Endothelial cell of umbilical vein (primary cell): Measurements from ENCODE around the gene GTPBP3. TPM values are rescaled to one million over a fixed set of nuclear protein-coding genes. Genes with fewer than 3 reads are reported as not detected.

Experiments used
- BruUV-seq: library from RNA; stranded (reverse); fragments of 400-500 nt; replicated peaks from 2 replicates; lab custom pipeline; 2021; lab: Mats Ljungman, UMichigan
- CTCF ChIA-PET: fragments of 300-600, 350-600 bp; sonication (Branson Sonifier 250); formaldehyde crosslinking; loops from one replicate; lab custom pipeline; 2021; ENCODE audit warnings: antibody characterized with exemption, inconsistent platforms; lab: Charles Lee
- POLR2A ChIA-PET: fragments of 300-600, 350-600 bp; sonication (Branson Sonifier 250); formaldehyde crosslinking; loops from one replicate; lab custom pipeline; 2021; ENCODE audit warnings: antibody characterized with exemption, inconsistent platforms; lab: Charles Lee
- DNase-seq: peaks from one replicate; pipeline ENCODE4 v3.0.0-alpha.2; 2011; ENCODE audit warnings: low read depth, low spot score
- FAIRE-seq: peaks from 2 replicates; lab custom pipeline; 2011; peaks lifted over from hg19 to GRCh38; lab: Jason Lieb, UNC
- H2AFZ ChIP-seq: 2 replicates; pipeline ENCODE4 v1.6.0; 2012; ENCODE audit warnings: low read depth, low read length, control low read depth, inconsistent platforms
- H3K27ac ChIP-seq: 2 replicates; pipeline ENCODE4 v1.5.1; 2011; ENCODE audit warnings: low read depth, mild to moderate bottlenecking, control low read depth, low read length, moderate library complexity; ENCODE audit not compliant: insufficient read depth
- H3K27me3 ChIP-seq, 2 experiments: 2 replicates each; pipeline versions ENCODE4 v1.6.0 to v1.6.1; 2011; ENCODE audit warnings: low read length in 2 of 2, mixed read lengths in 1 of 2; ENCODE audit not compliant: control insufficient read depth in 2 of 2, insufficient read depth in 2 of 2
- H3K36me3 ChIP-seq, 2 experiments: 2 replicates in 1 of 2; 3 replicates in 1 of 2; pipeline ENCODE4 v1.5.1; 2011; ENCODE audit warnings: low read length in 2 of 2, mild to moderate bottlenecking in 1 of 2, moderate library complexity in 1 of 2; ENCODE audit not compliant: control insufficient read depth in 2 of 2, insufficient read depth in 2 of 2; ENCODE audit errors: extremely low read depth in 1 of 2
- H3K4me1 ChIP-seq: 3 replicates; pipeline ENCODE4 v1.5.1; 2011; ENCODE audit warnings: mild to moderate bottlenecking, low read length; ENCODE audit not compliant: control insufficient read depth, insufficient read depth; ENCODE audit errors: extremely low read depth
- H3K4me2 ChIP-seq: 2 replicates; pipeline ENCODE4 v1.6.1; 2011; ENCODE audit warnings: low read length, control low read depth, mixed read lengths; ENCODE audit not compliant: insufficient read depth
- H3K4me3 ChIP-seq, 3 experiments: fragments of 200-600 bp in 1 of 3; sonication (generic), shearing (Covaris generic) in 1 of 3; replicated peaks in 1 of 3; 2 replicates each; pipeline ENCODE4 v1.5.1; 2011 to 2016; ENCODE audit warnings: control low read depth in 3 of 3, low read length in 3 of 3, mild to moderate bottlenecking in 2 of 3, inconsistent platforms in 1 of 3, low read depth in 1 of 3, moderate library complexity in 1 of 3; ENCODE audit not compliant: insufficient read depth in 1 of 3
- H3K79me2 ChIP-seq: 2 replicates; pipeline ENCODE4 v1.6.0; 2012; ENCODE audit warnings: low read length, inconsistent platforms; ENCODE audit not compliant: control insufficient read depth, insufficient read depth
- H3K9ac ChIP-seq: replicated peaks from 2 replicates; pipeline ENCODE3; 2011; ENCODE audit warnings: low read length, control low read depth; ENCODE audit not compliant: insufficient read depth; ENCODE audit errors: extremely low read depth
- H3K9me1 ChIP-seq: replicated peaks from 3 replicates; pipeline ENCODE4 v1.6.0; 2011; ENCODE audit warnings: mild to moderate bottlenecking, low read length; ENCODE audit not compliant: control insufficient read depth, insufficient read depth; ENCODE audit errors: extremely low read depth
- H3K9me3 ChIP-seq: replicated peaks from 2 replicates; pipeline ENCODE4 v1.5.1; 2012; ENCODE audit warnings: low read length, inconsistent platforms; ENCODE audit not compliant: control insufficient read depth, insufficient read depth
- H4K20me1 ChIP-seq: replicated peaks from 2 replicates; pipeline ENCODE3; 2011; ENCODE audit warnings: mild to moderate bottlenecking, low read length; ENCODE audit not compliant: control insufficient read depth, insufficient read depth; ENCODE audit errors: extremely low read depth
- CTCF ChIP-seq, 2 donors: IDR thresholded peaks; 1 replicate in 1 of 2; 2 replicates in 1 of 2; pipeline ENCODE4 v1.5.1; 2011; ENCODE audit warnings: low read length in 2 of 2, mild to moderate bottlenecking in 2 of 2, moderate library complexity in 2 of 2, control low read depth in 1 of 2, inconsistent platforms in 1 of 2, low read depth in 1 of 2; ENCODE audit not compliant: insufficient read depth in 1 of 2; ENCODE audit errors: extremely low read depth in 1 of 2
- EZH2 ChIP-seq: IDR thresholded peaks from 2 replicates; pipeline ENCODE4 v1.6.1; 2012; ENCODE audit warnings: borderline replicate concordance, low read depth, mild to moderate bottlenecking, moderate library complexity, low read length, inconsistent platforms; ENCODE audit not compliant: severe bottlenecking
- FOS ChIP-seq: IDR thresholded peaks from 2 replicates; pipeline ENCODE4 v1.6.1; 2011; ENCODE audit warnings: mild to moderate bottlenecking, low read length, moderate library complexity, borderline replicate concordance; ENCODE audit not compliant: insufficient read depth
- GATA2 ChIP-seq: IDR thresholded peaks from 2 replicates; pipeline ENCODE4 v1.7.0; 2011; ENCODE audit warnings: low read depth, mild to moderate bottlenecking, moderate library complexity, mixed read lengths, low read length; ENCODE audit not compliant: insufficient read length, insufficient read depth
- JUN ChIP-seq: IDR thresholded peaks from 2 replicates; pipeline ENCODE4 v1.6.1; 2011; ENCODE audit warnings: borderline replicate concordance, low read depth; ENCODE audit not compliant: insufficient read length, insufficient read depth
- MAX ChIP-seq: IDR thresholded peaks from 2 replicates; pipeline ENCODE4 v1.6.1; 2011; ENCODE audit not compliant: insufficient read depth, insufficient read length
- POLR2AphosphoS5 ChIP-seq: IDR thresholded peaks from 2 replicates; pipeline ENCODE4 v1.6.1; 2012; ENCODE audit warnings: low read depth, mild to moderate bottlenecking, control low read depth, low read length, moderate library complexity; ENCODE audit not compliant: insufficient read depth
- dilution Hi-C: fragments of 300-500 bp; cut with MboI; formaldehyde crosslinking; loops from one replicate; pipeline ENCODE4 v1.15.0; 2019; ENCODE audit warnings: low sequenced_read_pairs; ENCODE audit not compliant: extremely low pct_ligation_motif_present
- intact Hi-C: fragments of 100-400 bp; cut with micrococcal nuclease; formaldehyde crosslinking; loops from one replicate; pipeline ENCODE4 v1.10.0; 2022
- polyA plus RNA-seq, 4 experiments: library from polyadenylated mRNA; depleted of rRNA in 3 of 4; stranded (reverse) in 3 of 4; unstranded in 1 of 4; fragments of >200 nt; gene quantifications; 2 replicates each; pipeline versions ENCODE4 v1.2.1 to v1.2.3, GENCODE V29; 2011 to 2012; ENCODE audit warnings: missing spikeins in 1 of 4
- total RNA-seq: library from RNA; stranded (reverse); gene quantifications from 2 replicates; pipeline ENCODE4 v1.2.3, GENCODE V29; 2021

Gene GTPBP3
- total and polyA plus RNA-seq, 2 donors (not counting 3 experiments of a cell fraction or from before 2014, with no cell fraction given) = 12.7 to 34.7 TPM

DNA sequence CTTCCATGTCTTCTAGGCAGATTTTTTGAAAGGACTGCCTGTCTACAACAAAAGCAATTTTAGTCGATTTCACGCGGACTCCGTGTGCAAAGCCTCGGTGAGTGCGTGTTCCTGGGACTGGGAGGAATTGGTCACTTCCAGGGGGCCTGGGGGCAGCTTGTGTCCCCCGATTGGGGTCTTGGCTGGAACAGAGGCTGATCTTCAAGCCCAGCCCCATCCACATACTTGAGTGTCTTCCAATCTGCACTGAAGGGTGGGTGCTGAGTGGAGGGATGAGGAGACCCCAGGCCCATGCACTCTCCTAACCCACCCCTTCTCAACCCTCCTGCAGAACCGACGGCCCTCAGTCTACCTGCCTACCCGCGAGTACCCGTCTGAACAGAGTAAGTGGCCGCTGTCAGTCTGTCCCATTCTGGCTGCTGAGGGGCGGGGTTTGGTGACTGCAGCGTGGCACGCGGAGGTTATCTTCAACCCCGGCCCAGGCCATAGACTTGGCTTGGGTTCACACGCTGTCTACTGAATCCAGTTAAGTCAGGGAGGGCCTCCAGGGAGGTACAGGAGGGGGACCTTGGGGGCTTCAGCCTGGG lies 23.3 kb upstream of the GTPBP3 start:
- peaks cover 8% of the 10 kb centered on the region for H3K4me1 ChIP-seq
- CTCF ChIA-PET = no interaction called here
- BruUV-seq = no TSS peak
- H3K4me2 ChIP-seq = no peak overlapping the region
- no peak overlapping the region for H2AFZ ChIP-seq
- H3K79me2 ChIP-seq = peaks cover 34% of the 10 kb centered on the region
- no peaks in the 10 kb centered on the region for H3K9me1 ChIP-seq
- H3K4me3 ChIP-seq = no peak overlapping the region
- no peaks in the 10 kb centered on the region for H3K27me3 ChIP-seq
- TF ChIP-seq GATA2 (no peak), EZH2 (no peak), JUN (no peak), CTCF (IDR thresholded peaks at IDR 0.05; ENCODE audit: extremely low read depth in 1 of 2, insufficient read depth in 1 of 2, low read depth in 1 of 2, low read length in 2 of 2) (no peak), FOS (no peak), POLR2AphosphoS5 (no peak), MAX (no peak)
- DNase-seq (no peak), FAIRE-seq (no peak)
- dilution Hi-C loops (no loop called here), intact Hi-C loops (no loop called here)
- peaks cover 6 to 25% of the 10 kb centered on the region in 2 experiments for H3K36me3 ChIP-seq
- H4K20me1 ChIP-seq = no peaks in the 10 kb centered on the region
- no peak overlapping the region for H3K9ac ChIP-seq
- no peak overlapping the region for H3K27ac ChIP-seq
- no peaks in the 10 kb centered on the region for H3K9me3 ChIP-seq
- POLR2A ChIA-PET = no interaction called here
